GM21515 (cell line): Measurements from ENCODE around the gene ATP6AP1.

Experiments
- ATAC-seq: cut with Tn5 transposase; IDR thresholded peaks from one replicate; pipeline ENCODE4 v1.9.1; 2021; ENCODE audit not compliant: unreplicated experiment

Gene ATP6AP1

GRCh38 chrX:154443992-154444754 lies 15.7 kb downstream of the ATP6AP1 start, which contains the start of gene FAM50A:
Gene FAM50A, plus strand, starts transcription at chrX:154444141. Its CDS starts 95 bp downstream, at chrX:154444236.
- peak; percentile 70 for ATAC-seq

DNA sequence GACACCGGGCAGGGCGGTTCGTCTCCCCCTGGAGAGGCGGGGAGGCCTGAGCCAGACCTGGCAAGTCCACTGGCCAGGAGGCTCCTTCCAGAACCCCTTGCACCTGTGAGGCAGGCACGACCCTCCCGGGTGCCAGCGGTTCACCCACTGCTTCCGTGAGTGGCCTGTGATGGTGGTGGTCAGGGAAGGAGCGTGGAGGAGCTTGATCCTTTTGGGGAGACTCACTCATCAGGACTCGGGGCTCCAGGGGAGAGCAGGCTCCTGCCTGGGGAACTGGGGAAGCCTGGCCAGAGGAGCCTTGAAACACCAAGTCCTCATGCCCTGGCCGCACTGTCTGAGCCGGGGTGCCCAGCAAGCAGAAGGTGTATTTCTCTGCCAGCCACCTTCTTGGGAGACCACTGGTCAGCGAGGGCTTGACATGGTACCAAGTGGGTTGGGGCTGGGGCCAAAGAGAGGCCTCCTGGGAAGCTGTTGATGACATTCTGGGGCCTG lies 16.3 kb downstream of the ATP6AP1 start:
- no peak for ATAC-seq

DNA sequence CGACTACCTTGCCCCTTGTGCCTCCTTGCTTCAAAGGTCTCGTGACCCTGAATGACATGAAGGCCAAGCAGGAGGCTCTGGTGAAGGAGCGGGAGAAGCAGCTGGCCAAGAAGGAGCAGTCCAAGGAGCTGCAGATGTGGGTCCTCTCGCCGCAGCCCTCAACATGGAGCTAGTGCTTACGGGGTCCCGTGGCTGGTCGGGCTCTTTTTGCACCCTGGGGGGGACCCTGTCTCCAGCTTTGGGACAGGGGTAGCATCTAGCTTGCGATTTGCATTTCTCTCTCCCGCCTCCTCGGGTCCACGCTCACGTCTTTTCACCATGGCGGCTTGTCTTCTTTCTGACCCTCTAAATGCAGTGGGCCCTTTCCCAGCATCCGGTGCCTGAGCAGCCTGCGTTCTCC lies 17.3 kb downstream of the ATP6AP1 start:
- no peak for ATAC-seq

GRCh38 chrX:154446430-154446829 lies 18.0 kb downstream of the ATP6AP1 start:
- no peak for ATAC-seq

- ATAC-seq: no peak
These were observed 20.0 kb downstream of the ATP6AP1 start for GRCh38 chrX:154448484-154448883.

DNA sequence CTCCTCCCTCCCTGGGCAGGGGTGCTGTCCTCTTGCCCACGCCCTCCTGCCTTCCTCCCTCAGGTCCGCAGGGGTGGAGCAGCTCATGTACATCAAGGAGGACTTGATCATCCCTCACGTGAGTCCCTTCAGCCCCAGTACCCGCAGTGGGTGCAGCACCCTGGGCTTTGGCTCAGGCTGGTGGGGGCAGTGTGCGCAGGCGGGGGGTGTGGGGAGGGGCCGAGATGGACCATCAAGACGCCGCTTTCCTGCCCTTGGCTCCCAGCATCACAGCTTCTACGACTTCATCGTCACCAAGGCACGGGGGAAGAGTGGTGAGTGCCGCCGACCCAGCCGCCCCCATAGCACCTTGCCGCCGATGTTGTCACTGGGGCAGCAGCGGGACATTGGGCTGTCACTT lies 21.1 kb downstream of the ATP6AP1 start:
- no peak for ATAC-seq

DNA sequence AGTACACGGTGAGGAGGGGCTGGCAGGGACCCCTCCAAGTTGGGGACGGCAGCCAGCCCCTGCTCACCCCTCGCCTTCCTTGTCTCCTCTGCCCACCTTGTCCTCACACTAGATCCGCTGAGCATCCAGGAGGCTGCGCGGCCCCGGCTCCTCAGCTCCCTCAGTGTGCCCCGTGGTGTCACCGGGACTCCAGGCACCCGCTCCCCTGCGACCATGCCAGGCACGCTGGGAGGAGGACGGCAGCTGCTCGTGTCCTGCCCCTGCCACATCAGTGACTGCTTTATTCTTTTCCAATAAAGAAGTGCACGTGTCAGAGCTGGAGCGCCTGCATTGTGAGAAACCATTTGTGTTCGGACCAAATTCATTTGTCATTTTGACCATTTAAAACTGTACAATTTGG lies 21.8 kb downstream of the ATP6AP1 start:
- ATAC-seq: no peak

DNA sequence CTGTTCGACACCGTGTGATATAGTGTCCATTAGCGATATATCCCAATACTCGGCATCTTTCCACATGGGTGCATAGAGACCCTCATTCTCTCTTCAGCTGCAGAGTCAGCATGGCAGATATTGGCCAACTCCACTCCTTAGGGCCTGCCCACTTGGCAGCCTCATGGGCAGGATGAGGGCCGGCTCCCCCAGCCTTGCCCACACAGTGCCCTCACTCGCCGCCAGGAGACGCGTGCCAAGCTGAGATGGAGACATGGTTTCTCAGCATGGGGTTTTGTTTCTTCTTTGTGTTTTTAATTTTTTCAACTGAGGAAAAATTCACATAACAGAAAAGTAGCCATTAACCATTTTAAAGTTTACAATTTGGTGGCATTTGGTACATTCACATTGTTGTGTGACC lies 24.3 kb downstream of the ATP6AP1 start:
- ATAC-seq: no peak

- ATAC-seq: peak; percentile 60
These were observed 29.1 kb downstream of the ATP6AP1 start for GRCh38 chrX:154457491-154458115.

DNA sequence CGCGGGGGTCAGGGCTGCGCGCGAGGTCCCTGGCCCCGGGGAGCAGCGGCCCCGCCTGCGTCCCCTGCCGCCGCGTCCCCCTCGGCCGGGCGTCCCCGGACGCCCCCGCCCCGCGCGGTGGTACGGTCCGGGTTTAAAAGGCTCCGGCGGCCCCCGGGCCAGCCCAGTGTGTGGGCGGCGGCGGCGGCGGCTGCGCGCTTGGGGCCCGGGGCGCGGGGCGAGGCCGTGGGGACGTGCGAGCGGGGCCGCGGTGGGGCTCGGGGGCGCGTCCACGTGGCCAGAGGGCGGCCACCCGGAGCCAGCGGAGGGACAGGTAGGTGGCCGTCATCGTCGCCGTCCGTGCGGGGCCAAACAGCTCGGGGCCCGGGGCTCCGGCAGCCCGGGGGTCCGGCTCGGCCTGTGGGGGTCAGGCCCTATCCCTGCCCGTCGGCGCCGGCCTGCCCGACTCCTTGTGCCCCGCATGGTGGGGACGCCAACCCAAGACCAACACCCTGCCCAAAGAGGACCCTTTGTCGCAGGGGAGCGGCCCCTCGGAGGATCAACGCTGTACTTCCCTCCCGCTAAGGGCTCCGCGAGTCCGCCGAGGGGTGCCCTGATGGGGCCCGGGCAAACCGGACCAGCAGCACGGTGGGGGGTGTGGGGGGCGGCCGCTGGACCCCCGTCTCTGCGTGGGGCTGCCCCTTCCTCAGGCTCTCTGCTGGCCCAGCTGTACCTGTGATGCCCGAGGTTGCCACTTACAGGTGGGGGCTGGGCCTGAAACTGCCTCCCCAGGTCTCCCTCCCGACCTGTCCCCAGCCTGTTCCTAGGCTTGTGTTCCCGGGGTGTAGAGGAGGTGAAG lies 29.9 kb downstream of the ATP6AP1 start, which contains the start of gene PLXNA3:
Gene PLXNA3, plus strand, starts transcription at position 166 of the 838 bp plus-strand sequence. CDS start 1,903 bp downstream, outside the sequence.
- ATAC-seq: peak; percentile 66

DNA sequence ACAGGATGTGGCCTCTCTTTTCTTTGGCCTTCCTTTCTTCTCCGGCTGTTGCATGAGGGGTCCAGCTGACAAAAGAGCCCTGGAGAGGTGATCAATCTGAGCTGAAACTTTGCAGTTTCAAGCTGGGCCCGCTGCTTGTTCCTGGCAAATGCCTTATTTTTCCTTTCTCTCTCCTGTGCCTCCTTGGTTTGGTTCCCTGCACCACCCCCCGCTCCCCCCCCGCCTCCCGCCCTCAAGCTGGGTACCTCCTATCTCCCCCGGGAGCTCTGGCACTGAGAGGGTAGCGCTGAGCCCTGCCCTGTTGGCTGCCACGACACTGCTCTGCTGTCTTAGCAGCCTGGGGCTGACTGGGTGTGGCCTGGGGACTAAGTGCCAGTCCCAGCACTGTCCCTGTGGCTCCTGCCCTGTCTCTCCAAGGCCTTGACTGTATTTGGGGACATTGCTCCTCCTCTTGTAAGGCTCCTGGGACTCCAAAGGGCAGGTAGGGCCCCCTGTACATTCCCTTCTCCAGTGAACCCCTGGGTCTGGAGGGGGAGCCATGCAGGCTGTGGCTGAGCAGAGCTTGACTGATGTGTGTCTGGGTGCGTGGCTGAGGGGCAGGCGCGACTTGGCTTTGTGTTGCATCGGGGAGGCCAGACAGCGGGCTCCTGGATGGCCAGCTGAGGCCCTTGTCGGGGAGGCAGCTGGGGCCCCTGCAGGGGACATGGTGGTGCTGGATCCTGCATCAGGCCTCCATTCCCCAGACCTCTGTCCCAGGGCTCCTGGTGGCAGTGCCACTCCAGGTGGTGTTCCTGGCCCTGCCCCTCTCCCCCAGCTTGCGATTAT lies 30.7 kb downstream of the ATP6AP1 start:
- no peak for ATAC-seq

- no peak for ATAC-seq
These were observed 31.4 kb downstream of the ATP6AP1 start for GRCh38 chrX:154459832-154460231.

- ATAC-seq: no peak
These were observed 31.8 kb downstream of the ATP6AP1 start for GRCh38 chrX:154460326-154460725.

- ATAC-seq: no peak
These were observed 33.9 kb downstream of the ATP6AP1 start for GRCh38 chrX:154462396-154462795.

DNA sequence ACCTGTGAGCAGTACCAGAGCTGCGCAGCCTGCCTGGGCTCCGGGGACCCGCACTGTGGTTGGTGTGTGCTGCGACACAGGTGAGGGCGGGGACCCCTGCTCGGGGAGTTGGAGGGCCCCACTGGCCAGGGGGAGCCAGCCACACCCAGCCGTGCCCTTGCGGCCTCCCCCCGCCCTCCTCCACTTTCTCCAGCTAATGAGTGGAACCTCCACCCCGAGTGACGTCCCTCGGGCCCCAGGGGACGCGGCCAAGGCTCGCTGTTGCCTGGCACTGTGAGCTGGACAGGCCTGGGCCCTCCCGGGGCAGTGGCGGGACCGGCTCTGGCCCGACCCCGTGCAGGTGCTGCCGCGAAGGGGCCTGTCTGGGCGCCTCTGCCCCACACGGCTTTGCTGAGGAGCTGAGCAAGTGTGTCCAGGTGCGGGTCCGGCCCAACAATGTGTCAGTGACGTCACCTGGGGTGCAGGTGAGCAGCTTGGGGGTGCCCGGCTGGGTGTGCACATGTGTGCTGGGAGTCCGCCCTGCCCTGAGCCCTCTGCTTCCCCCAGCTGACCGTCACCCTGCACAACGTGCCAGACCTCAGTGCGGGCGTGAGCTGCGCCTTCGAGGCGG lies 35.2 kb downstream of the ATP6AP1 start:
- no peak for ATAC-seq

GRCh38 chrX:154464806-154465365 lies 36.4 kb downstream of the ATP6AP1 start:
- ATAC-seq: no peak

GRCh38 chrX:154465601-154466000 lies 37.1 kb downstream of the ATP6AP1 start:
- no peak for ATAC-seq

GRCh38 chrX:154466036-154466435 lies 37.6 kb downstream of the ATP6AP1 start:
- ATAC-seq: no peak

DNA sequence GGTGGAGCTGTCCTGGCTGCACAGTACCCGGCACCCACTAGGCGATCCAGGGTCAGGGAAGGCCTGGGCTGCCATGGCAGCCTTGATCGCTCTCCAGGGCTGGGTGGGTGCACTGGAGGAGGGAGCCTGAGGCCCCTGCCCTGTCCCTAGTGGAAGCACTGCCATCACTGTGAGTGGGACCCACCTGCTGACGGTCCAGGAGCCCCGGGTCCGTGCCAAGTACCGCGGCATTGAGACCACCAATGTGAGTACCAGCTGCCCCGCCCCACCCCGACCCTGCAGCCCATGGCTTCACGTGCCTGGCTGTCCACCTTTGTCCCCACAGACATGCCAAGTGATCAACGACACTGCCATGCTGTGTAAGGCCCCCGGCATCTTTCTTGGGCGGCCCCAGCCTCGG lies 38.4 kb downstream of the ATP6AP1 start:
- no peak for ATAC-seq

DNA sequence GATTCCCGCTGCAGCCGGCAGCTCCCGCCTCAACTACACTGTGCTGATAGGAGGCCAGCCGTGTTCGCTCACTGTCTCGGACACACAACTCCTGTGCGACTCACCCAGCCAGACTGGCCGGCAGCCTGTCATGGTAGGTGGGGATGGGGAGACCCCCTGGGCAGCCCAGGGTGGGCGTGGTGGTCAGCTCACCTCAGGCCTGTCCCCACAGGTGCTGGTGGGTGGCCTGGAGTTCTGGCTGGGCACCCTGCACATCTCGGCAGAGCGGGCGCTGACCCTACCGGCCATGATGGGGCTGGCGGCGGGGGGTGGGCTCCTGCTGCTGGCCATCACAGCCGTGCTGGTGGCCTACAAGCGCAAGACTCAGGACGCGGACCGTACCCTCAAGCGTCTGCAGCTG lies 39.1 kb downstream of the ATP6AP1 start:
- no peak for ATAC-seq
